Left kidney (tissue), 2 donors: ENCODE results near the gene NT5DC2. TPM values are rescaled to one million over a fixed set of nuclear protein-coding genes. Genes with fewer than 3 reads are reported as not detected.

Experiments used
- DNase-seq: peaks from one replicate; pipeline ENCODE4 v3.0.0-alpha.2; 2013
- polyA plus RNA-seq: library from polyadenylated mRNA; unstranded; fragments of 120-200 nt; gene quantifications from one replicate; pipeline ENCODE4 v1.2.1, GENCODE V29; 2013; ENCODE audit not compliant: insufficient read length

The NT5DC2 gene
- polyA plus RNA-seq, 1 donor = 159 TPM

DNA sequence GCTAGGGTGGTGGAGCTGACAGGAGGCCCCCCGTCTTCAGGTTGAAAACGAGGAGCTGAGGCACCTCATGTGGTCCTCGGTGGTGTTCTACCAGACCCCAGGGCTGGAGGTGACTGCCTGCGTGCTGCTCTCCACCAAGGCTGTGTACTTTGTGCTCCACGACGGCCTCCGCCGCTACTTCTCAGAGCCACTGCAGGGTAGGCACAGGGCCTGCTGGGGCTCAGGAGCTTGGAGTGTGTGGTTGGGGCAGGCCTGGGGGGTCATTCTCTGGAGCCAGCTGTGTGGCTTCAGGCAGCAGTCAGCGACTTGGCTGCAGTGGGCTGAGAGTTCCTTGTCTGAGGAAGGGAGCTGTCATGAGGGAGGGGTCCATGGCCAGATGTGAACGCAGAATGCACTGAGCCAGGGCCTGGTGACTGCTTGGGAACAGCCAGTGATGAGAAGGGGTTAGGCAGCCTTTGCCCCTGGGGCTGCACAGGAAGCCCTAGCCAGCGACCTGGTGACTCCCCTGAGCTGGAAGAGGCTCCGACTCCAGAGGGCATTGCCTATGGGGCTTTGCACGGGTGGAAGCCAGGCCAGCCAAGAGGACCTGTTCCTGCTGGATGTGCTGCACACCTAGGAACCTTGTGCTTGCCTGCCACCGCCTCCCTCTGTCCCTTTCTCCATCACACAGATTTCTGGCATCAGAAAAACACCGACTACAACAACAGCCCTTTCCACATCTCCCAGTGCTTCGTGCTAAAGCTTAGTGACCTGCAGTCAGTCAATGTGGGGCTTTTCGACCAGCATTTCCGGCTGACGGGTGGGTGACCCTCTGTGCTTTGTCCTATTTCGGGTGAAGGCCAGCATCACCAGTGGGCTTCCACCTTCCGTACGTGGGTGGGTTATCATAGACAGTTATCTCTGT lies 43.4 kb downstream of the NT5DC2 start:
- DNase-seq = no peak

DNA sequence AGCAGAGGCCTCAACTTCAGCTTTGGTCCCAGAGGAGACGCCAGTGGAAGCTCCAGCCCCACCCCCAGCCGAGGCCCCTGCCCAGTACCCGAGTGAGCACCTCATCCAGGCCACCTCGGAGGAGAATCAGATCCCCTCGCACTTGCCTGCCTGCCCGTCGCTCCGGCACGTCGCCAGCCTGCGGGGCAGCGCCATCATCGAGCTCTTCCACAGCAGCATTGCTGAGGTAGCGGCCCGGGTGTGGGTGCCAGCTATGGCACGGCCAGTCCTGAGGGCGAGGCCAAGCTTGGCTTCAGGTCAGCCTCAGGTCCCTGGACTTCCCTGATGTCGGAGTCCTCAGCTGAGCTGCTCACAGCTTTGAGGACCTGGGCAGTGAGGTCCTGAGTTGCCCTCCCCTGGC lies 44.2 kb downstream of the NT5DC2 start:
- DNase-seq = no peak

DNA sequence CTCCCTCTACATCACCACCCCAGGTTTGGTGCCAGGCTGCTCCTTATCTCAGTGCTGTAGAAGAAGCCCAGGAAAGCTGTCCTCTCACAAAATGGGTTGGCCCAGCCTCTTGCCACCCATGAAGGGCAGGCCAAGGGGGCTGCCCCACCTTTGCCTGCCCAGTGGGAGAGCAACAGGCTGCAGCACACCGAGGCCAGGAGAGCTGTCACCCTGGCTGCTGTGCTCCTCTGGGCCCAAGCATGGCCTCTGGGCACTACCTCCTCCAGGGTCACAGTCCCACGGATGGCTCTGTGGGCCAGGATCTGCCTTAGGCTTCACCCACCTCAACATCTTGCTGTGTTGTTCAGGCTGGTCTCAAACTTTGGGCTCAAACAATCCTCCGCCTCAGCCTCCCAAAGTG lies 44.9 kb downstream of the NT5DC2 start:
- DNase-seq = no peak

DNA sequence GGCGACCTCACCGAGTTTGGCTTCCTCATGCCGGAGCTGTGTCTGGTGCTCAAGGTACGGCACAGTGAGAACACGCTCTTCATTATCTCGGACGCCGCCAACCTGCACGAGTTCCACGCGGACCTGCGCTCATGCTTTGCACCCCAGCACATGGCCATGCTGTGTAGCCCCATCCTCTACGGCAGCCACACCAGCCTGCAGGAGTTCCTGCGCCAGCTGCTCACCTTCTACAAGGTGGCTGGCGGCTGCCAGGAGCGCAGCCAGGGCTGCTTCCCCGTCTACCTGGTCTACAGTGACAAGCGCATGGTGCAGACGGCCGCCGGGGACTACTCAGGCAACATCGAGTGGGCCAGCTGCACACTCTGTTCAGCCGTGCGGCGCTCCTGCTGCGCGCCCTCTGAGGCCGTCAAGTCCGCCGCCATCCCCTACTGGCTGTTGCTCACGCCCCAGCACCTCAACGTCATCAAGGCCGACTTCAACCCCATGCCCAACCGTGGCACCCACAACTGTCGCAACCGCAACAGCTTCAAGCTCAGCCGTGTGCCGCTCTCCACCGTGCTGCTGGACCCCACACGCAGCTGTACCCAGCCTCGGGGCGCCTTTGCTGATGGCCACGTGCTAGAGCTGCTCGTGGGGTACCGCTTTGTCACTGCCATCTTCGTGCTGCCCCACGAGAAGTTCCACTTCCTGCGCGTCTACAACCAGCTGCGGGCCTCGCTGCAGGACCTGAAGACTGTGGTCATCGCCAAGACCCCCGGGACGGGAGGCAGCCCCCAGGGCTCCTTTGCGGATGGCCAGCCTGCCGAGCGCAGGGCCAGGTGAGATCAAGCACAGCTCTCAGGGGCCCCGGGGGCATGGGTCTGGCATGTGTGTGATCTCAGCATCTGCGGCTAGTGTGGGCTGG lies 45.6 kb downstream of the NT5DC2 start:
- DNase-seq = no peak

DNA sequence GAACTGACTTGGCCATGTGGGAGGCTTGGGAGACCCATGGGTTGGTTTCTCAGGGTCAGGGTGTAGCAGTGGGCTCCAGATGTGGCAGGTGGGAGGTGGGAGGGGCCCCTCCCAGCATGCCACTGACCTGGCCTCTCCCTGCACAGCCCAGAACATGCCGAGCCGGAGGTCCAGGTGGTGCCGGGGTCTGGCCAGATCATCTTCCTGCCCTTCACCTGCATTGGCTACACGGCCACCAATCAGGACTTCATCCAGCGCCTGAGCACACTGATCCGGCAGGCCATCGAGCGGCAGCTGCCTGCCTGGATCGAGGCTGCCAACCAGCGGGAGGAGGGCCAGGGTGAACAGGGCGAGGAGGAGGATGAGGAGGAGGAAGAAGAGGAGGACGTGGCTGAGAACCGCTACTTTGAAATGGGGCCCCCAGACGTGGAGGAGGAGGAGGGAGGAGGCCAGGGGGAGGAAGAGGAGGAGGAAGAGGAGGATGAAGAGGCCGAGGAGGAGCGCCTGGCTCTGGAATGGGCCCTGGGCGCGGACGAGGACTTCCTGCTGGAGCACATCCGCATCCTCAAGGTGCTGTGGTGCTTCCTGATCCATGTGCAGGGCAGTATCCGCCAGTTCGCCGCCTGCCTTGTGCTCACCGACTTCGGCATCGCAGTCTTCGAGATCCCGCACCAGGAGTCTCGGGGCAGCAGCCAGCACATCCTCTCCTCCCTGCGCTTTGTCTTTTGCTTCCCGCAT lies 46.4 kb downstream of the NT5DC2 start:
- DNase-seq = no peak

DNA sequence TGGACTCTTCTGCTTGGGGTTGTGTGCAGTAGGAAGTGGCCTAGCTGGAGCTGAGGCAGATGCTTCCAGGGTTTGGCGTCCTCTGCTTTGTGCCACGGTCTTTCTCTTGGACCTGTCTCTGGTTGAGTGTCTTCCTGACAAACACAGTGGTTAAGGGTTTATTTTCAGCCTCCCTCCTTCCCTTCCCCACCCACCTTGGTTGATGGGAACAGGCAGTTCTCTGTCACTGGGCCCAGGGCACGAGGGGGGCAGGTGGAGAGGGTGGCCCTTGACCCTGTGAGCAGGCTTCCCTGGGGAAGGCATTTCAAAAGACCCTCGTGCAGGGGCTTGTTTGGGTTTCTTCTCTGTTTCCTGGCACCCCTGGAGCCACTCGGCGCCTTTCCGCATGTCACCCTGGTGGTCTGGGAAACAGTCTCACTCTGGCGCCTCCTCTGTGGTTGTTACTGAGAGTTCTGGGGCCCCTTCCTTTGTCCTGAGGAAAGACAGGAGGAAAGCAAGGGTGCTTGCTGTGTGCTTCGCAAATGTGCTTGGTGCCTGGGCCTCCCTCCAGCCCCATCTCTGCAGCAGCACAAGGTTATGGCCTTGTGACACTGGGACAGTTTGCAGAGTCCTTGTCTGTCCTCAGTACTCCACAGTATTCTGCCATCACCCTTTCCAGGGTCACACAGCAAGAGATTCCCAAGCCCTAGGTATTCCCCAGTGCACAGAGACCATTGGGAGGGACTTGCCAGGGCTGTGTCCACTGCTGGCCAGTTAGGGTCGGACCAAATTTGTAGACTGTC lies 48.8 kb downstream of the NT5DC2 start:
- no peak for DNase-seq

DNA sequence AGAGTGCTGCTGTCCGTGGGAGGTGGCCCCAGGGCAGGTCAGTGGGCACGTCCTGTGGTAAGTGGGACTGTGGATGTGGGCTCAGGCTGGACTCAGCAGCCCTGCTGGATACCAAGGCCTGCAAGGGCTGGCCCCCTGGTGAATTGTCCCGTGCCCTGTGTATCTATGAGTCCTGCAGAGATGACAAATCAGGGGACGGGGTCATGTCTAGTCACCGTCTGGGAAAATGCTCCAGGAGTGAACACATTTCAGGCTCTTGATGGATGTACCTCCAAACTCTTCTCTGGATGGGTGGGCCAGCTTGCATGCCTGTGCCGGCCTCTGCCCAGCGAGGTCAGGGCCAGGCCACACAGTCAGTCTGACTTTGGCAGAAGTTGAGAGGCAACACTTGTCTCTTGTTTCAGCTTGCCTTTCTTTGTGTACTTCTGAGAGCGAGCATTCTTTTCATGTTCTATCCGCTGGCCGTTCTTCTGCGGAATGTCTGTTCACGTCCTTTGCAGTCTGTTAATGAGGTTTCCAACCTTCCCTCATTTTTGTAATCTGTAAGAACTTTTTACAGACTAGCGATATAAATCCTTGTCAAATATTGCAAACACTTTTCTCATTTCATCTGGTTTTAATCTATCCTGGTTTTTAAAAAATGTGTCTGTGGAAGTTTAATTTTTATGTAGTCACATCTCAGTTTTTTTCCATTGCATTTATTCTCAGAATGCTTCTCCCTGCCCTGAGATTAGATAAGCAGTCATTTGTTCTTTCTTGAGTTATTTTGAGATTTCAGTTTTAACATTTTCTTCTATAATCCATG lies 49.9 kb downstream of the NT5DC2 start:
- peak; percentile 24 for DNase-seq

DNA sequence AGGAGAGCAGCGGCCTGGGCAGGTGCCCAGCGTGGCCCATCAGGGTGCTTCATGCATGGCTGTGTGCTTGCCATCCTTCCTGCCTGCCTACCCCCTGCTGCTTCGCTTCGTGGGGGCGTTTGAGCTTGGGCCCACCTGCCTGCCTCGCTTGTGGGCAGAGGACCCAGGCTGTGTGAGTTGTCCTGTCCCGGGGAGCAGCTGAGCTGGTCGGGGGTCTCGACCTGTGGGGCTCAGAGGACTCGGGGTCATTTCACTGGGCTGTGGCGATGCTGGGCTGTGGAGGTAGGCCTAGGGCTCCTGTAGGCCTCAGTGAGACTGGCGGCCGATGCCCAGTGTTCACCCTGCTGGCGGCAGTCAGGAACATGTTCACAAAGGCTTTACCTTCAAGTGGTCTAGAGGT lies 50.6 kb downstream of the NT5DC2 start:
- DNase-seq = no peak

DNA sequence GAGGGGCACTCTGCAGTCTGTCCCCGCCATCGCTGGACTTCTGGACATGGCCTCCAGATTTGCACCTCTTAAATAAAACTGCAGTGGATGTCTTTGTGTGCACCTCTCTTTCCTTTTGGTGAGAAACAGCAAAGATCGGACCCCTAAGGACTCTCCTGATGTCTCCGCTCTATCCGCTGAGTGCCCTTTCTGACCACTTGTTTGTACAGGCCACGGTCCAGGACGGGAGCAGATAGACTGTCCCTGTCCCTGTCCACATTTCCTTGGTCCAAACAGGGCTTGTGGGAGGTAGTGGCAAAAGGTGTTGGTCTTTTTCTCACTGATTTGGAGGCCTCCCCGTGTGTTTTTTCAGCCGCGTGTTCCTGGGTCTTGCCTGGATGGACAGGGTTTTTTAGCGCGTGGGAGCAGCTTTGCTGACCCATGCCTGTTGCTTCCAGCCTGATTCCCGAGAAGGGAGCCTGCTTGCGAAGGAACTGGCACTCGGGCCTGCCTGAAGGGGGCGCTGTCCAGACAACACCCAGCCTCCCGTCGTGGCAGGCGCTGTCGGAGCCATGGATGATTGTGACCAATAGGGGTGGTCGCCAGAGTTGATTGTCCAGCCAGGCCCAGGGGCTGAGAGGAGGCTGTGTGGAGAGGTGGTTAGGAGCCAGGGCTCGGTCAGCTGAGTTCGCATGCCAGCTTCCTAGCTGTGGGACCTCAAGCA lies 51.7 kb downstream of the NT5DC2 start:
- DNase-seq = no peak

DNA sequence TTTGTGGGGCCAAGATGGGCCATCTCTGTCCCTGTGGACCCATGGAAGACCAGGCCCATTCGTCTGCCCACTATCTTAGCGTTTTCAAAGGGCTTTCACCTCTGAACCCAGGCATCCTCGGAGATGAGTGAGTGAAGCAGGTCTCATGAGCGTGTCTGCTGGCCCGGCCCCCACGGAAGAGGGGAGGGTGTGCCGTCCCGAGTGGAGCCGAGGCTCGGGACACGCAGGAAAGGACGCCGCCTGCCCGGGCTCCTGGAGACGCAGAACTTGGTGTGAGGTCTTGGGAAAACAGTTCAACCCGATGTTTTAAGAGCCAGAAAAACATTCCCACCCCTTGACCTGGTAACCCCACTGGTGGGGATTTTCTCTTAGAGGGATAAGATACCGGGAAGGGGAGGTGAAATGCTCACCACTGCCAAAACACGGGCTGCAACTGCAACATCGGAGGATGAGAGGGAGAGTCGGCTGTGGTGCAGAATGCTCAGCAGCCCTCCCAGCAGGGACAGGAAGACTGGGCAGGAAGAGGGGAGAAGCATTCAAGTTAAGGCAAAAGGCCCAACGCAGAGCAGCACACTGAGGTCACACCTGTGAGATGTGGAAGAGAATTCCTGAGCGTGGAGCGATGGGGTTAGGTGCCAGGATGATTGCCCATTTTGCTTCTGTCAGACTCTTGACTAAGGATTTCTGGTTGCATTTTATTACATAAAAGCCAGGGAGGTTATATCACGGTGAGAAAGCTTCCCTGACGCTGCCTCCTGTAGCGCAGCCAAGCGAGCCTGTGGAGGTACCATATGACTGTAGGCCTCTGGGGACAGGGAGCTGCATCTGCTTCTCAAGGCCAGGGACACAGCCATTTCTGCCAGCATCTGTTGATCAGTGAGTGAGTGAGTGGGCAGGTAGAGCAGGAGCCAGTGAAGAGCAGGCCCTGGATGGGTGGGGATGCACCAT lies 52.6 kb downstream of the NT5DC2 start:
- no peak for DNase-seq

DNA sequence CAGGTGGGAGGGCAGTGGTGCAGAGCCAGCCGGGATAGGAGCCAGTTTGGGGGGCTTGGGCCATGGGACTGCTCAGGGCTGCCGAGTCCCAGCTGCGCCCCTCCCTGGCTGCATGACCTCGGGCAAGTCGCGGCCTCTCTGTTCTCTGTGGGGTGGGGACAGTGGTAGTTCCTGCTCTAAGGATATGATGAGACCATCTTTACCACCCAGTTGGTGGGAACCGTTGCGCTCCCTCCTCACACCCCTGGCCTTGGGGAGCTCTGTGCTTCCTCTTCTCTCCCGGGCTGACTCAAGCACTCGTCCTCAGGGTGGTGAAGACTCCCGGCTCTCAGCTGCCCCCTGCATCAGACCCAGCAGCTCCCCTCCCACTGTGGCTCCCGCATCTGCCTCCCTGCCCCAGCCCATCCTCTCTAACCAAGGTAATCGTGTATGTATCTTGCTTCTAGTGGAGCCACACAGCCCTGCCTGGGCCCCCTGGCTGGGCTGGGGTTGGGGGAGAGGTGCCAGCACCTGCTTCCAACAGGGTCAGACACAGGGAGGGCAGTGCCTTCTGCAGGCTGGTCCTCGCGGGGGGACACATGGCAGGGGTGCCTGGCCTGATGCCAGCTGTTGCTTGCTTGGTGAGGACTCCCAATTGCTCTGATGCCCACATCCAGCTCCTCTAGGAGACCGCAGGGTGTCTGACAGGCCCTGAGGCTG lies 53.6 kb downstream of the NT5DC2 start:
- no peak for DNase-seq

DNA sequence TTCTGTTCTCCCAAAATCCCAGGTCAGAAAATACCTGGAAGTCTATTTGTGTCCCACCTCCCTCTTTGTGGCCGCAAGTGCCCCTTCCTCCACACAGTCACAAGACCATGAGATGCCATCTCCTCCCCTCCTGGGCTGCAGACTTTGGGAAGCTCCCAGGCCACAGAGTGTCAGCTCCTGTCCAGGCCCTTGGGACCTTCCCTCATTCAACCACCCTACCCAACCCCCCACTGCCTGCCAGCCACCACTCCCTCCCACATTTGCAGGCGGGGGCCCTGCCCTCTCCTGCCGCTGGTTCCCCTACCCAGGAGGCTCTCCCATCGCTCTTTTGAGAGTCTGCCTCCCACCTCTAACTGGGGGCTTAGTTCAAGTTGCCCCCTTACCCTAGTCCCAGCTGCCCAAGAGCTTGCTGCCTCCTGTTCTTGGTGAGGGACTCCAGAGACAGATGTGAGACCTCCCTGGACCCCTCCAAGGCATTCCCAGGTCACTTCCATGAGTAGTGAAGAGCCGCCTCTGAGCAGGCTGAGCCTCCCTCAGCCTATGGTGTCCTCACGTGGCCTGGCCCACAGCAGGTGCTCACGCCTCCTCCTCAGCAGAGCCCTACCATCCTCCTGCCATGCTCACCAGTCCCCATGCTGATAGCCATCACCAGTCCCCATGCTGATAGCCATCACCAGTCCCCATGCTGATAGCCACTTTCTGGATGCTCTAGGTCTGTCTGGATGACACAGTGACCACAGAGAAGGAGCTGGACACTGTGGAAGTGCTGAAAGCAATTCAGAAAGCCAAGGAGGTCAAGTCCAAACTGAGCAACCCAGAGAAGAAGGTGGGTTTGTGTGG lies 54.4 kb downstream of the NT5DC2 start:
- no peak for DNase-seq

DNA sequence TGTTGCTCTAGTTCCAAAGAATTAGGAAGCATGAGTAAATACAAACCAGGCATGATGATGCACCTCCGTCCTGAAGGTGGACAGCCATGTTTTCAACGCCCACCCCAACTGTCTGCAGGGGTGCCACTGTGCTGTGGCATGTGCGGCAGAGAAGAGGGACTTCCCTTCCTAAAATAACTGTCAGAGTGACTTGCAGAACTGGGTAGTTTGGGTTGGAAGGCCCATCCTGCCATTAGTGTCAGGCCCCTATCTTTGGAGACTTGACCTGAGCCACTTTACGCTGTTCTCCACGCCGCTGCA lies 55.9 kb downstream of the NT5DC2 start:
- DNase-seq = no peak

DNA sequence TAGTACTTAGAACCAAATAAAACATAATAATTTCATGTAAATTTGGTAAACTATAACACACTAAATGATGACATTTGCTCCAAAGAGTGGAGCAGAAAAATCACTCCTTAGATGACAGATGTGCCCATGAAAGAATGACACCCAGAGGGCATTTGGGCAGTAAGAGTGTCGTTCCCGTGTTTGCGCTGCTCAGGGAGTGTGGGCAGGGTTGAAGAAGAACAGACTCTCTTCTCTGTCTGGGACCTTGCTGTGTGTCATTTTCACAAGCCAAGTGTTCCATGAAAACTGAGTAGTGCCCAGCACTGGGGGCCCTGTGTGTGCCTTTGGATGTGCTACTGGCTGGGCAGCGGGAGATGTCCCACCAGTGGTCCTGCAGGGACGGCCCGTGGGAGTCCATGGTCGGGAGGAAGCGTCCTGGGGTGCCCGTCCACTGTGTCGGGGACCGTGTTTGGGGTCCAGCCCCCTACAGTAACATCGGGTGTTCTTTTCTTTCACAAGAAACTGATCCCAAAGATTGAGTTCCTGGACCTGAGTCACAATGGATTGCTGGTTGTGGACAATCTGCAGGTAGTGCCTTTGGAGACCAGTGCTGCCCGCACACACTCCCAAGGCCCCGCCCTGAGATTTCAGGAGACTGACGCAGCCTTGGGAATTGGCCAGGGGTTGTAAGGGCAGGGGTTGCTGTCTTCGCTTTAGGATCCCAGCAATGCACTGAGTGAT lies 56.4 kb downstream of the NT5DC2 start:
- no peak for DNase-seq
